ENCODE results near the gene GPAT2.
"Not testable (repeated sequence)": the region's sequence is repeated elsewhere in the genome, so short reads cannot be mapped to it uniquely, and the experiment has no call there.

The GPAT2 gene

GRCh38 chr2:96022701-96023447 is 11.8 kb downstream of the GPAT2 start:
- not testable (repeated sequence) for DNase-seq

- not testable (repeated sequence) for DNase-seq
These were observed 12.6 kb downstream of the GPAT2 start for GRCh38 chr2:96022126-96022525.

DNA sequence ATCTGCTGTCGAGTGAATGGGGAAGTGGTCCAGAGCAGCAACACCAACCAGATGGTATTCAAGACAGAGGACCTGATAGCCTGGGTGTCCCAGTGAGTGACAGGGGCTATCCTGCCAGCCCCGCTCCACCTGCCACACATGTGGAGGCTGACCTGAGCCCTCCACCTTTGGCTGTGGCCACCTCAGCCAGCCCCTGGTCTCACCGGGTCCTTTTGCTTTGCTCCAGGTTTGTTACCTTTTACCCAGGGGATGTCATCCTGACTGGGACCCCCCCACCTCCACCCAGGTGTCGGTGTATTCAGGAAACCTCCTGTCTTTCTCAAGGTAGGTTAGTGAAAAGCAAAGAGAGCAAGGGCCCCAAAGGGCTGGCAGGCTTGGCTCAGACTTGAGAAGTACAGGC is 13.6 kb downstream of the GPAT2 start:
- not testable (repeated sequence) for DNase-seq

DNA sequence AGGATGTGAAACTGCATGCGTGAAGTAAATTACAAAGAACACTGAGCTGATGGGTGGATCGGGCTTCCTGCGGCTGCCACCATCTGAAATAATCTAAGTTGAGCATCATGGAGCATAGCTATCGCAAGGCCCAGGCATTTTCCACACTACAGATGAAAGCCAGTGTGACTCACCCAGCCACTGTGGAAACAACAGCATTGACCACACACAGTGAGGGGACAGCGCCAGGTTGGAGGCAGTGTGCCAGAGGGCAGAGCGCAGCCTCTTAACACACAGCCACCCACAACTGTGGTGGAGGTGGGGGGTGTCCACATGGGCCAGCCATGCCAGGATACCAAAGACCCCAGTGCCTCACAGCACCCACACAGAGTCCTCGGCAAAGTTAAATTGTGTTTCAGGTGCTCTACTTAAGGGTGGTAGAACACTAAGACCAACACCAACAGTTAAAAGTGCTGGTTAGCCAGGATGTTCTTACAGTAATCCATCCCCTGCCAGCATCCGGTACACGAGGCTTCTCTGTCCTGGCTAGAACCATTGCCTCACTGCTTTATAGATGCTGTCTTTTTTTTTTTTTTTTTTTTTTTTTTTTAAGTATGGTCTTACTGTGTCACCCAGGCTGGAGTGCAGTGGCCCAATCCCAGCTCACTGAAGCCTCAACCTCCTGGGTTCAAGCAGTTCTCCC is 14.7 kb downstream of the GPAT2 start:
- DNase-seq, result not testable (repeated sequence)

GRCh38 chr2:96016321-96016720 is 18.4 kb downstream of the GPAT2 start:
- DNase-seq, result not testable (repeated sequence)

DNA sequence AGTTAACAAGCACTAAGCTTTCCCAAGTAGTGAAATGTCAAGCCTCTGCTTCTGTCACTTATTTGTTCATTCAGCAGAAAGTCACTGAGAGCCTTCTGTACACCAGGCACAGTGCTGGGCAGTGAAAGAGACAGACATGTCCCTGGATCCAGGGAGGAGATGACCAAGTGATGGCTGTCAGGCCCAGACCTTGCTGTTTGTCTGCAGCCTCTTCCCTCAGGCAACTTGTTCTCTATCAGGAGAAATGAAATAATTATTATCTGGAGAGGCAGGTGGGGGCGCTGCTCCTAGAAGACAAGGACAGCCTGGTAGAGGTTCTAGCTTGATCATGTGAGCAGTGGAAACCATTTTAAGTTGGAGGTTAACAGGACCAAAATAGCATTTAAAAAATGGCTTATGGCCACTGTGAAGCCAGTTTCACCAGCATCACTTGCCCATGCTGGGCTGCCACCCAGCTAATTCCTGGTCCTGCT is 21.9 kb downstream of the GPAT2 start:
- not testable (repeated sequence) for DNase-seq

DNA sequence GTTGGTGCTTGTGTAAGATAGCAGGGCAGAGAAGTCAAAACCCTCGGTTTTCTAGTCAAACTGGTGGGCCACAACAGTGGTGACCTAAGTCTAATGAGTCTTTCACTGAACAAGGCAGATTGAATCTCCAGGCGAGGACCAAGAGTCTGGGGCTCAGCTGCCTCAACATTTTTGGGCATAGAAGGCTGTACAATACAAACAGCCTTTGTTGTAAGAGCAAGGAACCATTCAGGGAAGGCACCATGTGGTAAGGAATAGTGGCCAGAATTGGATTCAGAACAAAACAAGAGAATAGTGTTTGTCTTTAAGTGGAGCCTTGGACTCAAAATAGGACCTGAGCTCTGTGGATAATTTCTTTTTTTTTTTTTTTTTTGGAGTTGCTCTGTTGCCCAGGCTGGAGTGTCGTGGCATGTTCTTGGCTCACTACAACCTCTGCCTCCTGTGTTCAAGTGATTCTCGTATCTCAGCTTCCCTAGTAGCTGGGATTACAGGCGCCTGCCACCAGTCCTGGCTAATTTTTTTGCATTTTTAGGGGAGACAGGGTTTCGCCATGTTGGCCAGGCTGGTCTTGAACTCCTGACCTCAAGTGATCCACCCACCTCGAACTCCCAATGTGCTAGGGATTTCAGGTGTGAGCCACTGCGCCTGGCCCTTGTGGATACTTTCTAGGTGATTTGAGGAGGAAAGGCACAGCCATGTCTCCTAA is 22.5 kb downstream of the GPAT2 start:
- not testable (repeated sequence) for DNase-seq

- not testable (repeated sequence) for DNase-seq
These were observed 23.6 kb downstream of the GPAT2 start for GRCh38 chr2:96011129-96011455.

- not testable (repeated sequence) for DNase-seq
These were observed 24.2 kb downstream of the GPAT2 start for GRCh38 chr2:96010320-96011128.

GRCh38 chr2:96009833-96010232 is 24.9 kb downstream of the GPAT2 start:
- not testable (repeated sequence) for DNase-seq

DNA sequence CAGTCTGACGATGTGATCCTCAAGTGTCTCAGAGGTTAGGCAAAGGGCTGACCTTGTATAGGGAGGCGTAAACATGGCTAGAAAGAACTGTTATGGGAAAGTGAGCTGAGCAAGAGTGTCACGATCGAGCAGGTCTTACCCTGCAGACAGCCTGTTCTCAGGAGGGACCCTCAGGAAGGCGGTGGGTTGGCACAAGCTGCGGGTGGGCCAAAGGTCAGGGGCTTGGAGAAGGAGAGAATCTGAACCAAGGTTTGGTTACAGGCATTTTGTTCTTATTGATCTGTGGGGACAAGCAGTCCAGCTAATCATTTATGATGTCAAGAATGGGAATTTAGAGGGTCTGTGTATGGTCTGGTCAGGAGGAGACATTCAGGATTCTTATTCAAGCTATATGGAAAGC is 26.7 kb downstream of the GPAT2 start:
- not testable (repeated sequence) for DNase-seq

DNA sequence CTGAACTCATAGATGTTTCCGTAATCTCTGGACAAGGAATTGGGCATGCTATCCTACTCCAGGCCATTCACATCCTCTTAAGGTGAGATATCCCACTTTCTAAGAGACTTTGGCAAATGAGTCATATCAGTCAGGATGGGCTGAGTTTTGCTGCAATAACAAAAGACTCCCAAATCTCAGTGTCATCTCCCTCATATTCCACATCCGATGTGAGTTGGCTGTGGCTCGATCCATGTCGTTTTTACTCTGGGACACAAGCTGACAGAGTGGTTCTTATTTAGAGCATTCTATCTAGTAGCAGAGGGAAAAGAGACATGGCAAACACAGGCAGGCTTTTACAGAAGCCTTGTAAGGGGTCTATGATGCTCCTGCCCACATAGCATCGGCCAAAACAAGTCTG is 28.5 kb downstream of the GPAT2 start:
- not testable (repeated sequence) for DNase-seq

- not testable (repeated sequence) for DNase-seq
These were observed 42.0 kb downstream of the GPAT2 start for GRCh38 chr2:95992520-95993272.

DNA sequence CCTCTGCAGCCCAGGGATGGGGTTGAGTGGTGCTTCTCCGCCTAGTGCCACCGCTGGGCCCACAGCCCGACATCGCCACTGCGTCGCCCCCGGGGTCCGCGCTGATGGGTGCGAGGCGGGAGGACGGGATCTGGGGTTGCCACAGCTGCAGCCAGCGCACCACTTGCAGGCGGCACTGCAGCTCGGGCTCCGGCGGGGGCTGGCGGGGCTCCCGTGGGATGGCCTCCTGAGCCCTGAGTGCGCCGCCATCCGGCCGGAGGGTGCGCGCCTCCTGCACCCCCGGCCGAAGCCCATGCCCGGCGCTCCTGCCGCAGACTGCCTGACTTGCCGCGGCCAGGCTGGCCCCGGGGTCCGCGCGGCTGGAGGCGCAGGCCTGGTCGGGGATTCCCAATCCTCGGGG is 42.6 kb downstream of the GPAT2 start:
- not testable (repeated sequence) for DNase-seq

DNA sequence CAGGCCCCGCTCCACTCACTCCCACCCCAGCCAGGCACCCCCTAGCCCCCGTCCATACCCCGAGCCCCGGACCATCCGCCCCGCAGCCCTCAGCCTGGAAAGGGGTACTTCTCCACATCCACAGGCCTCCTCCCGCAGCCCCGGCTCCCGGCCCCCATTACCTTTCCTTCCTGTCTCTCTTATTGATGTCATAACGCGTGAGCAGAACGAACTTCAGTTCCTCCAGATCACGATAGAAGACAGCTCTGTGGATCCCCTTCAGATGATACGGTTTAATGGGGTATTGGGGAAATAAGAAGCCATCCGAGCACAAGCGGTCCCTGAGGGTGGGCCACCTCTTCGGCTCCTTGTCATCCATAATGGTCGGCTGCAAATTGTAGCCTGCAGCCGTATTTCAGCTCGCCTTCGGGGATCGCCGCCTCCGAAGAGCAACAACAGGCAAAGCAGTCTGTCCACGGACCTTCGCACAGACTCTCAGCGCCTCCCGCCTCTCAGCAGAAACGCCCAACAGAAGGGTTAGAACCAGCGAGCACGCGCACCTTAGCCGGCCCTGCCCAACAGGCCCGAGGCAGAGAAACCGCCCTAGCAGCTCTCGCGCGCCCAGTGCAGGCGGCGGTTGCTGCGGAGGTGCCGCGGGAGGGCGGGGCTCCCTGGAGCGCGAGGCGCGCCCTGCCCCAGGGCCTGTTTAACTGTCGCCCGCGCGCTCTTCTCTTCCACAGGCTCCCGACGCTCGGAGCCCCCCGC is 43.2 kb downstream of the GPAT2 start, which contains the start of gene ANKRD36C:
Gene ANKRD36C (minus strand): TSS at position 474 of the 744 bp plus-strand sequence. CDS start 116 bp downstream, at position 358.
- not testable (repeated sequence) for DNase-seq

- not testable (repeated sequence) for DNase-seq
These were observed 43.8 kb downstream of the GPAT2 start for GRCh38 chr2:95990884-95991283.

Data from NCI-H524 (cell line).